Measurements from ENCODE around the gene PRKAR2B. TPM values are rescaled to one million over a fixed set of nuclear protein-coding genes. Genes with fewer than 3 reads are reported as not detected.

The PRKAR2B gene
- total RNA-seq = 100 to 1,000 TPM in 1 of 3 donors, 10 to 100 TPM in 2; 34.7 to 252 (median 64.1) TPM

DNA sequence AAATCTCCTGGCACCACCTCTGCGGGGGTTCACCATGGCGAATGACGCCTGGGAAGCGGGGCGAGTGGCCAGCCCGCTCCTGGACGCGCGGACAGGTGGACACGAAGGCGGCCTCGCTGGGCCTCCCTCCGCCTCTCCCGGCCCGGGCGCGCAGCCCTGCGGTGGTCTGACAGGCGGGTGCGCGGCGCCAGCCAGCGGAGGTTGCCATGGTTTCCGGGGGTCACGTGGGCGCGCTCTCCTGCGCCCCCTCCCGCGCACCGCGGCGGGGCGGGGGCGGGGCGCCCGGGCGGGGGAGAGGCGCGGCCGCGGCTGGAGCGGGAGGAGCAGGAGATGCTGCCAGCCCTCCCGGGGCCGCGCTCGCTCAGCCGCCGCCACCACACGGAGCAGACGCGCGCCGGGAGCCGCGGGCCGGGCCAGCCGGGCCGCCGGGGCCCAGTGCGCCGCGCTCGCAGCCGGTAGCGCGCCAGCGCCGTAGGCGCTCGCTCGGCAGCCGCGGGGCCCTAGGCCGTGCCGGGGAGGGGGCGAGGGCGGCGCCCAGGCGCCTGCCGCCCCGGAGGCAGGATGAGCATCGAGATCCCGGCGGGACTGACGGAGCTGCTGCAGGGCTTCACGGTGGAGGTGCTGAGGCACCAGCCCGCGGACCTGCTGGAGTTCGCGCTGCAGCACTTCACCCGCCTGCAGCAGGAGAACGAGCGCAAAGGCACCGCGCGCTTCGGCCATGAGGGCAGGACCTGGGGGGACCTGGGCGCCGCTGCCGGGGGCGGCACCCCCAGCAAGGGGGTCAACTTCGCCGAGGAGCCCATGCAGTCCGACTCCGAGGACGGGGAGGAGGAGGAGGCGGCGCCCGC is at the start of gene PRKAR2B:
TSS of gene PRKAR2B (plus strand) at position 359 of the 848 bp plus-strand sequence. CDS start at position 562, 203 bp downstream.
- DNase-seq (ENCODE audit: low spot score in 2 of 2) = peak; percentile 53 to 66
- no peaks in the 10 kb centered on the region for H3K36me3 ChIP-seq
- TF ChIP-seq, protein P1, sequence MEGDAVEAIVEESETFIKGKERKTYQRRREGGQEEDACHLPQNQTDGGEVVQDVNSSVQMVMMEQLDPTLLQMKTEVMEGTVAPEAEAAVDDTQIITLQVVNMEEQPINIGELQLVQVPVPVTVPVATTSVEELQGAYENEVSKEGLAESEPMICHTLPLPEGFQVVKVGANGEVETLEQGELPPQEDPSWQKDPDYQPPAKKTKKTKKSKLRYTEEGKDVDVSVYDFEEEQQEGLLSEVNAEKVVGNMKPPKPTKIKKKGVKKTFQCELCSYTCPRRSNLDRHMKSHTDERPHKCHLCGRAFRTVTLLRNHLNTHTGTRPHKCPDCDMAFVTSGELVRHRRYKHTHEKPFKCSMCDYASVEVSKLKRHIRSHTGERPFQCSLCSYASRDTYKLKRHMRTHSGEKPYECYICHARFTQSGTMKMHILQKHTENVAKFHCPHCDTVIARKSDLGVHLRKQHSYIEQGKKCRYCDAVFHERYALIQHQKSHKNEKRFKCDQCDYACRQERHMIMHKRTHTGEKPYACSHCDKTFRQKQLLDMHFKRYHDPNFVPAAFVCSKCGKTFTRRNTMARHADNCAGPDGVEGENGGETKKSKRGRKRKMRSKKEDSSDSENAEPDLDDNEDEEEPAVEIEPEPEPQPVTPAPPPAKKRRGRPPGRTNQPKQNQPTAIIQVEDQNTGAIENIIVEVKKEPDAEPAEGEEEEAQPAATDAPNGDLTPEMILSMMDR (IDR thresholded peaks at IDR 0.05) = no peak
- peak in 2 of 3 donors; percentile 36 to 67 for TF ChIP-seq POLR2AphosphoS5 (IDR thresholded peaks at IDR 0.05)
- intact Hi-C loops (cut with DNase I; ENCODE audit: low total_unique reads) = no loop called here
- H3K9me3 ChIP-seq = no peaks in the 10 kb centered on the region
- H3K4me3 ChIP-seq = peak within 1 kb of the TSS; percentile 74 to 96 (median 80)
- H3K27me3 ChIP-seq = no peaks in the 10 kb centered on the region
- H3K4me1 ChIP-seq = peaks cover 4 to 7% of the 10 kb centered on the region in 2 donors
- H3K27ac ChIP-seq = peak within 1 kb of the TSS; percentile 80 to 96

DNA sequence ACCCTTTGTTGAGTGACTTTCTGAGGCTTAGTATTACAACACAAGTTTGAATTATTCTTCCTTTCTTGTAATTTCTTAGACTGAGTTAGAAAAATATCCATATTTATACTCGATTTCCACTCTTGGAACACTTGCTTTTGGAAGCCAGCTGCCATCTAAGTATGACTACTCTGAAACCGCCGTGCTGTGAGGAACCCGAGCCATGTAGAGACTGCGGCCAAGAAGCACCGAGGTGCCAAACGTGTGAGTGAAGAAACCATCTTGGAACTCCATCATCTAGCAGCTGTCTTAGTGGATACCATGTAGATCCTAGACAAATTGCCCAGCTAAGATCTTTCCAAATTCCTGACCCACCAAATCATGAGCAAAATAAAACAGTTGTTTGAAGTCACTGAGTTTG is 49.7 kb upstream of the PRKAR2B start:
- Histone ChIP-seq H3K27ac (no peak overlapping the region), H3K9me3 (no peaks in the 10 kb centered on the region), H3K36me3 (no peaks in the 10 kb centered on the region), H3K4me3 (no peak overlapping the region), H3K4me1 (no peaks in the 10 kb centered on the region), H3K27me3 (no peaks in the 10 kb centered on the region)
- TF ChIP-seq POLR2AphosphoS5 (IDR thresholded peaks at IDR 0.05) (no peak), POLR2A (IDR thresholded peaks at IDR 0.05) (no peak)
- TF ChIP-seq, protein P1 (IDR thresholded peaks at IDR 0.05) = no peak
- no peak for DNase-seq (ENCODE audit: low spot score in 2 of 2)
- intact Hi-C loops (cut with DNase I; ENCODE audit: low total_unique reads) = no loop called here

DNA sequence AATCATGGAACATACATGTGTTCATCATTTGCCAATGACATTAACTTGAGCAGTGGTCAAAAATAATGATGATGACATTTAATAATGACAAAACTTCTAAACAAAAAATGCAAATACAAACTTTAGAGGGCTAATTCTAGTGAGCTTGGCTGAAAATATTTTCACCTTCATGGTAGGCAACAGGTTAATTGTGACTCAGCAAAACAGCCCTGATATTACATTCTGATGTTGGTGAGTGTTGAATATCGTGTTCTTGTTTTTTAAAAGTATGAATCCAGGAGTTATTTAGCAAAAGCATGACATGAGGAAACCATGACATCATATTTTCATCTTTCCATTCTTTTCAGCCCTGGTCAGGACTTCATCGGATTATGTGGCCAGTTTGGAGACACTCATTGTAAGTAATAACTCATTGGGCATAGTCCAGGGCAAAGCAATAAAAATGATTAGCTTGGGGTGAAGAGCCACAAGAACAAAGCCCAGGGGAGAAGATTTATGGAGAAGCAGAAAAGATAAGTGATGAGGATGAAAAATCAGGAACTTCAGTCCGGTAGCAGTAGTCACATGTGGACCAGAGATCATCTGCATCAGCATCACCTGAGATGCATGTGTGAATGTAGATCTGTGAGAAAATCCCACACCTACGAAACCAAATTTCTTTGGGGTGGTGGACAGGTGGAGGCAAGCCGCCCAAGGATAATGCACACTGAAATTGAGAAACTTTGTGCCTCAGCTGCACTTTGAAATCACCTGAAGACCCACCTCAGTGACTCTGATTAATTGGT is 46.8 kb upstream of the PRKAR2B start:
- Histone ChIP-seq H3K4me3 (no peak overlapping the region), H3K9me3 (no peaks in the 10 kb centered on the region), H3K36me3 (no peaks in the 10 kb centered on the region), H3K27me3 (no peaks in the 10 kb centered on the region), H3K27ac (no peak overlapping the region), H3K4me1 (no peaks in the 10 kb centered on the region)
- TF ChIP-seq, protein P1 (IDR thresholded peaks at IDR 0.05) = no peak
- no peak for TF ChIP-seq POLR2A (IDR thresholded peaks at IDR 0.05)
- no peak for TF ChIP-seq POLR2AphosphoS5 (IDR thresholded peaks at IDR 0.05)
- DNase-seq (ENCODE audit: low spot score in 2 of 2) = no peak
- intact Hi-C loops (cut with DNase I; ENCODE audit: low total_unique reads) = no loop called here

DNA sequence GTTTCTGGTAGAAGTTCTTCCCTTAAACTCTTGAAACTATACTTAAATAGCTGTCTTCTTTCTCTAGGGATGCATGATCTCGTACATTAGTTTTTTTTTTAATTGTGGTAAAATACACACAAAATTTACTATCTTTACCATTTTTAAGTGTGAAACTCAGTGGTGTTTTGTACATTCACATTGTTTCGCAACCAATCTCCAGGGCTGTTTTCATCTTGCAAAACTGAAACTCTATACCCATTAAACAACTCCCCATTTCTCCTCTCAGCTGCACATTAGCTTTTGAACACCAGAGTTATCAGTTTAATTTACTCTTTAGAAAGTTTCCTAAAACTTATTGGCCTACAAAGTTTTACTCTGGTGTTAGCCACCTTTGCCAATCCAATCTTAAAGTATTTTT is 45.5 kb upstream of the PRKAR2B start:
- intact Hi-C loops (cut with DNase I; ENCODE audit: low total_unique reads) = no loop called here
- Histone ChIP-seq H3K27me3 (no peaks in the 10 kb centered on the region), H3K9me3 (no peaks in the 10 kb centered on the region), H3K4me3 (no peak overlapping the region), H3K27ac (no peak overlapping the region), H3K36me3 (no peaks in the 10 kb centered on the region), H3K4me1 (no peaks in the 10 kb centered on the region)
- no peak for DNase-seq (ENCODE audit: low spot score in 2 of 2)
- TF ChIP-seq POLR2A (IDR thresholded peaks at IDR 0.05) (no peak), POLR2AphosphoS5 (IDR thresholded peaks at IDR 0.05) (no peak)
- TF ChIP-seq, protein P1 (IDR thresholded peaks at IDR 0.05) = no peak

DNA sequence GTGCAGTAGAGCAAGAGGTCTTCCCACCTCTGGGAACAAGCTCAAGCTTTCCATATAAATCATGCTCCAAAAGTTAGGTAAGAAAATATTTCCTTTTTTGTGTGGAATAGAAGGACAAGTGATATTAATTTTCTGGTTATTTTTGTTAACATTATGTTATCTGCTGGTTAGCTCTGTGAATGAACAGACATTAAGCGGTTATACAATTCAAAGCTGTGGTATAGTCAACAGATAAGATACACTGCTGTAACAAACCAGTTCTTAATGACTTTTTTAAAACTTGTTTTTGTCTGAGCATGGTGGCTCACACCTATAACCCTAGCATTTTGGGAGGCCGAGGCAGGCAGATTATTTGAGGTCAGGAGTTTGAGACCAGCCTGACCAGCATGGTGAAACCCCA is 43.0 kb upstream of the PRKAR2B start:
- Histone ChIP-seq H3K9me3 (no peaks in the 10 kb centered on the region), H3K4me1 (no peaks in the 10 kb centered on the region)
- intact Hi-C loops (cut with DNase I; ENCODE audit: low total_unique reads) = no loop called here

More for the DNA sequence above, 43.0 kb upstream of the PRKAR2B start:
- H3K36me3 ChIP-seq = no peaks in the 10 kb centered on the region
- no peak overlapping the region for H3K27ac ChIP-seq
- H3K4me3 ChIP-seq = no peak overlapping the region
- DNase-seq (ENCODE audit: low spot score in 2 of 2) = no peak
- no peak for TF ChIP-seq POLR2A (IDR thresholded peaks at IDR 0.05)
- TF ChIP-seq, protein P1 (IDR thresholded peaks at IDR 0.05) = no peak
- no peaks in the 10 kb centered on the region for H3K27me3 ChIP-seq

All from breast epithelium (tissue), 4 donors.